ENCODE results near the gene MYO9B. TPM values are rescaled to one million over a fixed set of nuclear protein-coding genes. Genes with fewer than 3 reads are reported as not detected.
"Not testable (repeated sequence)": the region's sequence is repeated elsewhere in the genome, so short reads cannot be mapped to it uniquely, and the experiment has no call there.

The MYO9B gene
- total RNA-seq, 1 donor from 2014 or later: 100 TPM

DNA sequence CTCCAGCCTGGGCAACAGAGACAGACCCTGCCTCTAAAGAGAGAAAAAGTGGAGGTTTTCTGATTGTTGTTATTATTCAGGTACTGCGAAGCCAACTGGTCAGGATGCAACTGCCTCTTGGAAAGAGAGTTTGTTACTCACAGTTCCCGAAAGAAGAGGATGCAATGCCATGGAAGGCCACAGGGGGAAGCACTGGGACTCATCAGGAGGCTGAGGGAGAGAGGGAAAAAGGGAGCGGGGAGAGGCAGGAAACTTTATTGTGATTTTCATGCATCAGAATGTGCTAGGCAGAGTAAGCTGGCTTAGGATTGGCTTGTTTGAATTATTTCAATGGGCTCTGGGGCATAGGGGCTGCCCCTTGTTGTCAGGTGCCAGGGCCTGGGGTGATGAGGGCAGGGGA, 27.6 kb downstream of the MYO9B start:
- peaks cover 0 to 36% of the 10 kb centered on the region in 2 donors for H3K36me3 ChIP-seq
- peaks cover 40% of the 10 kb centered on the region for H3K4me1 ChIP-seq
- intact Hi-C loops (cut with DNase I): no loop called here
- H3K9me3 ChIP-seq: no peaks in the 10 kb centered on the region
- H3K27me3 ChIP-seq: no peaks in the 10 kb centered on the region
- H3K27ac ChIP-seq: no peak overlapping the region
- no peak for TF ChIP-seq POLR2AphosphoS5 (IDR thresholded peaks at IDR 0.05; ENCODE audit: insufficient read depth in 1 of 2, low read depth in 1 of 2)
- H3K4me3 ChIP-seq: no peak overlapping the region
- no peak for DNase-seq (ENCODE audit: extremely low spot score in 2 of 2)

DNA sequence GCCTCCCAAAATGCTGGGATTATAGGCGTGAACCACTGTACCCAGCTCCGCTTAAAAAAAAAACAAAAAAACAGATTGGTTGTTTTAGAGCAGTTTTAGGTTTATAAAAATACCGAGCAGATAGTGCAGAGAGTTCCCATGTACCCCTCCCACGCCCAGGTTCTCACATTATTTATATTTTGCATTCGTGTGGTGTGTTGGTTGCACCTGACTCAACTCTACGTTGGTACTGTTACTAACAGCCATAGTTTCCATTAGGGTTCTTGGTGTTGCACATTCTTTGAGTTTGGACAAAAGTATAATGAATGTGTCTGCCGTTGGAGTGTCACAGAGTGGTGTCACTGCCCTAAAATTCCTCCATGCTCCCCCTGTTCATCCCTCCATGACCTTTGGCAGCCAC, 29.1 kb downstream of the MYO9B start:
- no peak overlapping the region for H3K4me3 ChIP-seq
- no peaks in the 10 kb centered on the region for H3K27me3 ChIP-seq
- H3K4me1 ChIP-seq: peaks cover 50% of the 10 kb centered on the region
- no peak overlapping the region for H3K27ac ChIP-seq
- H3K9me3 ChIP-seq: no peaks in the 10 kb centered on the region
- no peak for TF ChIP-seq POLR2A (IDR thresholded peaks at IDR 0.05)
- TF ChIP-seq, protein P1, sequence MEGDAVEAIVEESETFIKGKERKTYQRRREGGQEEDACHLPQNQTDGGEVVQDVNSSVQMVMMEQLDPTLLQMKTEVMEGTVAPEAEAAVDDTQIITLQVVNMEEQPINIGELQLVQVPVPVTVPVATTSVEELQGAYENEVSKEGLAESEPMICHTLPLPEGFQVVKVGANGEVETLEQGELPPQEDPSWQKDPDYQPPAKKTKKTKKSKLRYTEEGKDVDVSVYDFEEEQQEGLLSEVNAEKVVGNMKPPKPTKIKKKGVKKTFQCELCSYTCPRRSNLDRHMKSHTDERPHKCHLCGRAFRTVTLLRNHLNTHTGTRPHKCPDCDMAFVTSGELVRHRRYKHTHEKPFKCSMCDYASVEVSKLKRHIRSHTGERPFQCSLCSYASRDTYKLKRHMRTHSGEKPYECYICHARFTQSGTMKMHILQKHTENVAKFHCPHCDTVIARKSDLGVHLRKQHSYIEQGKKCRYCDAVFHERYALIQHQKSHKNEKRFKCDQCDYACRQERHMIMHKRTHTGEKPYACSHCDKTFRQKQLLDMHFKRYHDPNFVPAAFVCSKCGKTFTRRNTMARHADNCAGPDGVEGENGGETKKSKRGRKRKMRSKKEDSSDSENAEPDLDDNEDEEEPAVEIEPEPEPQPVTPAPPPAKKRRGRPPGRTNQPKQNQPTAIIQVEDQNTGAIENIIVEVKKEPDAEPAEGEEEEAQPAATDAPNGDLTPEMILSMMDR (IDR thresholded peaks at IDR 0.05): no peak
- TF ChIP-seq POLR2AphosphoS5 (IDR thresholded peaks at IDR 0.05; ENCODE audit: insufficient read depth in 1 of 2, low read depth in 1 of 2): no peak
- H3K36me3 ChIP-seq: peaks cover 0 to 36% of the 10 kb centered on the region in 2 donors
- intact Hi-C loops (cut with DNase I): no loop called here
- no peak for DNase-seq (ENCODE audit: extremely low spot score in 2 of 2)

DNA sequence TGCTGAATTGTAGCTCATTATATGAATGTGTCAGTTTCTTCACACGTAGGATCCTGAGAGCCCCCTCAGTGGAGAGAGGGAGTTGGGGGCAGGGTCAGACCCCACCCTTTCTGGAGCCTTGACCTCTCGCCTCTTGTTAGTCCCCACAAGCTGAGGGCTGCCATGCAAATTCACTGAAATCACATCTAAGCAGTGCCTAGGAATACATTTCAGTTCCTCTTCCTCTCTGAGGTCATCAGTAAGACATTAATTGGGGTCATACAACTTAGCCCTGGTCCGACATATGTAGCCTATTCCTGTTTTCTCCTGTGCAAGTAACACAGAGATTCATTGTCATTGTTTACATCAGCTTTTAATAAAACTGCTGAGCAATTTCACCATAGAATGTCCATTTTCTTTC, 30.0 kb downstream of the MYO9B start:
- H3K27ac ChIP-seq: peak overlapping the region; percentile 3
- TF ChIP-seq, protein P1 (IDR thresholded peaks at IDR 0.05): no peak
- TF ChIP-seq POLR2A (IDR thresholded peaks at IDR 0.05) (no peak), POLR2AphosphoS5 (IDR thresholded peaks at IDR 0.05; ENCODE audit: insufficient read depth in 1 of 2, low read depth in 1 of 2) (no peak)
- DNase-seq (ENCODE audit: extremely low spot score in 2 of 2): no peak
- intact Hi-C loops (cut with DNase I): no loop called here
- peaks cover 0 to 36% of the 10 kb centered on the region in 2 donors for H3K36me3 ChIP-seq
- H3K9me3 ChIP-seq: no peaks in the 10 kb centered on the region
- no peak overlapping the region for H3K4me3 ChIP-seq
- H3K4me1 ChIP-seq: peaks cover 54% of the 10 kb centered on the region
- no peaks in the 10 kb centered on the region for H3K27me3 ChIP-seq

DNA sequence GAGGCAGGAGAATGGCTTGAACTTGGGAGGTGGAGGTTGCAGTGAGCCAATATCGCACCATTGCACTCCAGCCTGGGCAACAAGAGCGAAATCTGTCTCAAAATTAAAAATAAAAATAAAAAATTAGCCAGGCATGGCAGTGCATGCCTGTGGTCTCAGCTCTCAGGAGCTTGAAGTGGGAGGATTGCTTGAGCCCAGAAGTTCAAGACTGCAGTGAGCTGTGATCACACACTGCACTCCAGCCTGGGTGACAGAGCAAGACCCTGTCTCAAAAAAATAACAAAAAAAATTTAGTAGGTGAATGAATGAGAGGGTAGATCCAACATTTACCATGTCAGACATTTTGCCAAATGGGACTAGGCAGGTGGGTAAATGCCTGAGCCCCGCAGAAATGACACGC, 31.4 kb downstream of the MYO9B start:
- H3K27me3 ChIP-seq; H3K4me3 ChIP-seq; DNase-seq (ENCODE audit: extremely low spot score in 2 of 2); intact Hi-C loops (cut with DNase I); H3K9me3 ChIP-seq: not testable (repeated sequence)
- H3K36me3 ChIP-seq: peaks cover 0 to 28% of the 10 kb centered on the region in 2 donors
- peaks cover 57% of the 10 kb centered on the region for H3K4me1 ChIP-seq
- peak overlapping the region; percentile 82 for H3K27ac ChIP-seq

DNA sequence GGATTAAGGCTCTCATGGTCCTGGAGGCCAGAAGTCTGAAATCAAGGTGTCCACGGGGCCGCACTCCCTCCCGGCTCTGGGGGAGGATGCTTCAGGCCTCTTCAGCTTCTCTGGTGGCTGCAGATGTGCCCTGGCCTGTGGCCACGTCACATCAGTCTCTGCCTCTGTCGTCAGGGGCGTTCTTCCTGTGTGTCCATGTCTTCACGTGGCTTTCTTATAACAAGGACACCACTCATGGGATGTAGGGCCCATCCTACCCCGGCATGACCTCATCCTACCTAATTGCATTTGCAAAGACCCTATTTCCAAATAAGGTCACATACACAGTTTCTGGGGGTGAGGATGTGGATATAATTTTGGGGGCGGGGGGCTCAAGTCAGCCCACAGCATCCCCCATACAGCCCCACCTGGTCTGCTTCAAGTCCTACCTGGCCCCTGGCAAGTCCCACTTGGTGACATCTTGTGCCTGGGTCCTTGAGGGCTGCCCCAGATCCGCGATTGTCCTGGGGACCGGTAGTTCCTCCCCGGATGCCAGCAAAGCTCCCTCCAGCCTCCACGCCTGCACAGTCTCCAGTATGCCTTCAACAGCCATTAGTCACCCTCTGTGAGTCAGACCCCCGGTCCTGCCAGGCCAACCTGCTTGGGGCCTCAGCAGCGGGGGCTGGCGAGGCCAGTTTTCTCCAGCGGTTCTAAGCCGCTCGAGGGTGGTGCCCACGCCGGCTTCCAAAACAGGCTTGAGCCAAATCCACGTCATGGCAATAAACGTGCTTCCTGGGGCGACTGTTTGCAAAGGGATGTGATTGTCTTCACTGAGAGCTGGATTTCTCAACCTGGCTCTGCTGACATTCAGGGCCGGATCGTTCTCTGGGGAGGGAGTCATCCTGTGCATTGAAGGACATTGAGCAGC, 32.2 kb downstream of the MYO9B start:
- DNase-seq (ENCODE audit: extremely low spot score in 2 of 2): peak in 1 of 2 donors; percentile 98
- H3K4me1 ChIP-seq: peaks cover 64% of the 10 kb centered on the region

More for the DNA sequence above, 32.2 kb downstream of the MYO9B start:
- H3K9me3 ChIP-seq: no peaks in the 10 kb centered on the region
- TF ChIP-seq, protein P1 (IDR thresholded peaks at IDR 0.05): no peak
- TF ChIP-seq POLR2AphosphoS5 (IDR thresholded peaks at IDR 0.05; ENCODE audit: insufficient read depth in 1 of 2, low read depth in 1 of 2): peak; percentile 94 to 96
- no peak for TF ChIP-seq POLR2A (IDR thresholded peaks at IDR 0.05)
- no peak overlapping the region for H3K4me3 ChIP-seq
- peaks cover 0 to 20% of the 10 kb centered on the region in 2 donors for H3K36me3 ChIP-seq
- intact Hi-C loops (cut with DNase I): no loop called here
- peak overlapping the region; percentile 82 for H3K27ac ChIP-seq
- H3K27me3 ChIP-seq: no peaks in the 10 kb centered on the region

Measured in vagina (tissue), 2 donors.